Astrocyte of the cerebellum (primary cell): Measurements from ENCODE around the gene ITSN2.

Source experiments
- DNase-seq: peaks from one replicate; pipeline ENCODE4 v3.0.0-alpha.2; 2011; ENCODE audit warnings: low read depth
- H3K4me3 ChIP-seq: 2 replicates; pipeline ENCODE4 v1.5.1; 2011; ENCODE audit warnings: mild to moderate bottlenecking, low read depth, low read length, moderate library complexity
- in situ Hi-C: cut with HindIII; loops from 2 replicates; pipeline ENCODE4 v1.10.0; 2017; ENCODE audit warnings: low sequenced_read_pairs
- TF ChIP-seq, protein P1 (sequence below): IDR thresholded peaks from 2 replicates; pipeline ENCODE4 v1.5.1; 2012; ENCODE audit warnings: low read length, low read depth, moderate library complexity, mild to moderate bottlenecking; ENCODE audit errors: missing control alignments

Gene ITSN2

DNA sequence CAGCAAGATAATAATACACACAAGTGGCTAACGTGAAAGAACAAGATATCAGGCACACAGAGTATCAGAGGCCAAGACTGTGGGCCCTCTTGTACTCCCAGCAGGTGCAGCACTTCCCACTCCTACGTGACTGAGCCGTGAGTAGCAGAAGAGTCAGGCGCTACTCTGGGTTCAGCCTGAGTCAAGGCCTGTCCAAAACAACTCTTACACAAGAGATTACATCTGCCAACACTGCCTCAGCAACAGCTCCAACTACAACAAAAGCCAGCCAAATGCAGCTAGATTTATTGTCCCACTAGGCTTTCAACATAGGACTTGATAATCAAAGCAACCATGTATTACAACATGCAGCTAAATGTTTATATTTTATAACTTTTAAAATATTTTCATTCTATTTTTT is 56.2 kb downstream of the ITSN2 start:
- in situ Hi-C loops = no loop called here
- TF ChIP-seq, protein P1, sequence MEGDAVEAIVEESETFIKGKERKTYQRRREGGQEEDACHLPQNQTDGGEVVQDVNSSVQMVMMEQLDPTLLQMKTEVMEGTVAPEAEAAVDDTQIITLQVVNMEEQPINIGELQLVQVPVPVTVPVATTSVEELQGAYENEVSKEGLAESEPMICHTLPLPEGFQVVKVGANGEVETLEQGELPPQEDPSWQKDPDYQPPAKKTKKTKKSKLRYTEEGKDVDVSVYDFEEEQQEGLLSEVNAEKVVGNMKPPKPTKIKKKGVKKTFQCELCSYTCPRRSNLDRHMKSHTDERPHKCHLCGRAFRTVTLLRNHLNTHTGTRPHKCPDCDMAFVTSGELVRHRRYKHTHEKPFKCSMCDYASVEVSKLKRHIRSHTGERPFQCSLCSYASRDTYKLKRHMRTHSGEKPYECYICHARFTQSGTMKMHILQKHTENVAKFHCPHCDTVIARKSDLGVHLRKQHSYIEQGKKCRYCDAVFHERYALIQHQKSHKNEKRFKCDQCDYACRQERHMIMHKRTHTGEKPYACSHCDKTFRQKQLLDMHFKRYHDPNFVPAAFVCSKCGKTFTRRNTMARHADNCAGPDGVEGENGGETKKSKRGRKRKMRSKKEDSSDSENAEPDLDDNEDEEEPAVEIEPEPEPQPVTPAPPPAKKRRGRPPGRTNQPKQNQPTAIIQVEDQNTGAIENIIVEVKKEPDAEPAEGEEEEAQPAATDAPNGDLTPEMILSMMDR = no peak
- peak; percentile 39 for DNase-seq
- H3K4me3 ChIP-seq = no peak overlapping the region

DNA sequence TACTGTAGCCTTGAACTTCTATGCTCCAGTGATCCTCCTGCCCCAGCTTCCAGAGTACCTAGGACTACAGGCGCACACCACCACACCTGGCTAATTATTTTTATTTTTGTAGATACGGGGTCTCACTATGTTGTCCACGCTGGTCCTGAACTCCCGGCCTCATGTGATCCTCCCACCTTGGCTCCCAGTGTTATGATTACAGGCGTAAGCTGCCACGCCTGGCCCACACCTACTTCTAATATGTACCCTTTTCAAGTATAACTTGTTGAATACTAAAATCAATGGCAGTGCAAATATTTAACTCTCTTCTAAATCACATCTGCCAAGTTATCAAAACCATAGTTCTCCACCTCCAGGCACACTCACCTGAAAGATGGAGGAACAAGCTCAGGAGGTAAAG is 58.7 kb downstream of the ITSN2 start:
- TF ChIP-seq, protein P1 = no peak
- in situ Hi-C loops = no loop called here
- no peak for DNase-seq
- H3K4me3 ChIP-seq = no peak overlapping the region

- H3K4me3 ChIP-seq = no peak overlapping the region
- TF ChIP-seq, protein P1 = no peak
- in situ Hi-C loops = no loop called here
- no peak for DNase-seq
Measured at GRCh38 chr2:24297663-24298062, 62.7 kb downstream of the ITSN2 start.

DNA sequence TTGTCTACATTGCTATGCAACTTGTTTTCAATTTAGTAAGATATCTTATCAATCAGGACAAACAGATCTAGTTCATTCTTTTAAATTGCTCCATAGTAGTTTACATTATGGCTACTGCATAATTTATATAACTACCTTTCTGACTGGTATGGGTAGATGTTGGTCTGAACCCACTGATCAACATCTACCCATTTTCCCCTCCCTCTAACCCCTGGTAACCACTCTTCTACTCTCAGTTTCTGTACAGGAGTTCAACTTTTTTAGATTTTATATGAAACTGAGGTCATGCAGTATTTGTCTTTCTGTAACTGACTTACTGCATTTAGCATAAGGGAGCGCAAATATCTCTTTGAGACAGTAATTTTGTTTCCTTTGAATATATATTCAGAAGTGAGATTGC is 73.2 kb downstream of the ITSN2 start:
- no peak overlapping the region for H3K4me3 ChIP-seq
- TF ChIP-seq, protein P1 = no peak
- in situ Hi-C loops = no loop called here
- no peak for DNase-seq

GRCh38 chr2:24285484-24286152 is 74.7 kb downstream of the ITSN2 start:
- TF ChIP-seq, protein P1 = no peak
- no peak for DNase-seq
- in situ Hi-C loops = no loop called here
- no peak overlapping the region for H3K4me3 ChIP-seq

- TF ChIP-seq, protein P1 = no peak
- in situ Hi-C loops = no loop called here
- DNase-seq = no peak
- no peak overlapping the region for H3K4me3 ChIP-seq
Measured at GRCh38 chr2:24280645-24281044, 79.7 kb downstream of the ITSN2 start.
